ENCODE results near the gene SLC5A10.
A peak's percentile ranks its signal among the peaks of the same experiment; 100 is the strongest.

SLC5A10 gene

DNA sequence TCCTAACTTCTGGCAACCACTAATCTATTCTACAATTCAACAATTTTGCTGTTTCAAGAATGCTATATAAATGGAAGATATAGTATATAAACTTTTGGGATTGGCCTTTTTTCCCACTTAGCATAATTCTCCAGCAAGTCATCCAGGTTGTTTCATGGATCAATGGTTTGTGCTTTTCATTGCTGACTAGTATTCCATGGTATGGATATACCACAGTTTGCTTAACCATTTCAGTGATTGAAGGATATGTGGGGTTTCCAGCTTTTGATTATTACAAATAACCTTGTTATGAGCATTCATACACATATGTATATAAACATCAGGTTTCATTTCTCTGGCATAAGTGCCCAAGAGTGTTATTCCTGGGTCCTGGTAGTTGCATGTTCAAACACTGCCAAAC lies 54.7 kb downstream of the SLC5A10 start:
- no peaks in the 10 kb centered on the region for H3K27me3 Mint-ChIP-seq
- H3K4me1 Mint-ChIP-seq (ENCODE audit: low read depth) = peaks cover 25% of the 10 kb centered on the region
- no peak overlapping the region for H3K4me3 Mint-ChIP-seq
- H3K36me3 Mint-ChIP-seq = no peaks in the 10 kb centered on the region
- H3K27ac Mint-ChIP-seq = peak overlapping the region; percentile 58
- H3K9me3 Mint-ChIP-seq (ENCODE audit: low read depth) = no peaks in the 10 kb centered on the region

DNA sequence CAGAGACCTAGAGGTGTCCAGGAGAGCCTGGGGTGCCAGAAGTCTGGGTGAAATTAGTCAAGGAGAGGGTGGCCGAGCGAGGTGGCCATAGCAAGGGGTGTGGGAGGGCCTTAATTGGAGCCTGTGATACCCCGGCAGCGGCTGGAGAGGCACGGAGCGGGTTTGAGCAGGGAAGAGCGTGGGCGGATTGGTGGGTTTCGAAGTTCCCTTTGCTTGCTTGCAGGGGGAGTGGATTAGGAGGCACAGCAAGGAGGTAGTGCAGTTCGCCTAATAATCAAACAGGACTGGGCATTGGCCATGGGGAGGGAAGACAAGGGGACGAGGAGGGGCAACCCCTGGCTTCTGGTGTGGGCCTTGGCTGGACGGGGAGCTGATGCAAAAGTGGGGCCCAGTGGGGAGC lies 58.0 kb downstream of the SLC5A10 start:
- no peaks in the 10 kb centered on the region for H3K27me3 Mint-ChIP-seq
- H3K4me3 Mint-ChIP-seq = no peak overlapping the region
- no peaks in the 10 kb centered on the region for H3K36me3 Mint-ChIP-seq
- H3K4me1 Mint-ChIP-seq (ENCODE audit: low read depth) = peaks cover 5% of the 10 kb centered on the region
- no peaks in the 10 kb centered on the region for H3K9me3 Mint-ChIP-seq (ENCODE audit: low read depth)
- H3K27ac Mint-ChIP-seq = no peak overlapping the region

DNA sequence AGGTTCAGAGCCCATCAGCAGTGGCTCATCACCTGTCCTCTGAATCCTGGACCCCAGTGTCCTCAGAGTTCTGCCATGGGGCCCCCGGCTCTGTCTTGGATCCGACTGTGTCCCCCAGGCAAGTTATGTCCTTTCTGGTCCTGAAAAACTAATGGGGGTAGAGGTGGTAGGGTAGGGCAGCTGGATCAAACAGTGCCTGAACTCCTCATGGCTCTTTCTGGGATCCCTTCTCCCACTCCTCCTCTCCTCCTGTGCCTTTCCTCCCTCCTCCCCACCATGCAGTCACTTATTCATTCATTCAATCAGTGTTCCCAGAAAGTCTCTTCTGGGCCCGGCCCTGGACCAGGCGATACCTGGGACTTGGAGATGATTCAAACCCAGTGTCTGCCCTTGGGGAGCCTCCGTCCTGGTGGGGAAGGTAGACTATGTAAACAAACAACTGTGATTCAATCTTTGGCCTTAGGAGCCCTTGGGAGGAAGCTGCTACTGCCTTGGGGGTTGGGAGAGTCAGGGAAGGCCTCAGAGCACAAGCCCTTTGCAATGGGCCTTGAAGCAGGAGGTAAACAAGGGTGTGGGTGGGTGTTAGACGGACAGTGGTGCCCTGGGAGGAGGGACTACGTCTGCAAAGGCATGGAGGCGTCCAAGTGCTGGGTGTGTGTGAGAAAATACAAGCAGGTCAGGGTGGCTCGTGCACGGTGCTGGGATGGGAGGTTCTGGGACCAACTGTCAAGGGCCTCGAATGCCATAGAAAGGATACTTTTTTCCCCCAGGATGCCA lies 59.0 kb downstream of the SLC5A10 start:
- Mint-ChIP-seq H3K27me3 (no peaks in the 10 kb centered on the region), H3K4me1 (ENCODE audit: low read depth) (peaks cover 5% of the 10 kb centered on the region), H3K27ac (no peak overlapping the region), H3K36me3 (no peaks in the 10 kb centered on the region), H3K9me3 (ENCODE audit: low read depth) (no peaks in the 10 kb centered on the region), H3K4me3 (no peak overlapping the region)

DNA sequence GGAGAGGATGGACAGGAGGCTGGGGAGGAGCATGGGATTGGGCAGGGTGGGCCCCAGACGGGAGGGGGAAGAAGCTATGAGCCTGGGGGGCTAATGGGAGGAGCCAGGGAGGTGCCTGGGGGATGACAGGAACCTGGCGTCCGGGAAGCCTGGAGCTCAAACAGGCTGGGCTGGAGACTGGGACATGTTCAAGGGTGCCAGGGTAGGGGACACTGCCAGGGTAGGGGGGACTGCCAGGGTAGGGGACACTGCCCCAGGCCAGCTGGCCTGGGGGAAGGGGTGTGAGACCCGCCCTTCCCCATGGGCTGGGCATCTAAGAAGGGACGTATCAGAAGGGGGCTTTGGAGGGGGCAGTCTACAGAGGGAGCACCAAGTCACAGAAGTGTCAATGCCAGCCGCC lies 59.6 kb downstream of the SLC5A10 start:
- no peaks in the 10 kb centered on the region for H3K27me3 Mint-ChIP-seq
- H3K4me1 Mint-ChIP-seq (ENCODE audit: low read depth) = peaks cover 5% of the 10 kb centered on the region
- no peak overlapping the region for H3K4me3 Mint-ChIP-seq
- no peaks in the 10 kb centered on the region for H3K36me3 Mint-ChIP-seq
- H3K9me3 Mint-ChIP-seq (ENCODE audit: low read depth) = no peaks in the 10 kb centered on the region
- H3K27ac Mint-ChIP-seq = no peak overlapping the region

DNA sequence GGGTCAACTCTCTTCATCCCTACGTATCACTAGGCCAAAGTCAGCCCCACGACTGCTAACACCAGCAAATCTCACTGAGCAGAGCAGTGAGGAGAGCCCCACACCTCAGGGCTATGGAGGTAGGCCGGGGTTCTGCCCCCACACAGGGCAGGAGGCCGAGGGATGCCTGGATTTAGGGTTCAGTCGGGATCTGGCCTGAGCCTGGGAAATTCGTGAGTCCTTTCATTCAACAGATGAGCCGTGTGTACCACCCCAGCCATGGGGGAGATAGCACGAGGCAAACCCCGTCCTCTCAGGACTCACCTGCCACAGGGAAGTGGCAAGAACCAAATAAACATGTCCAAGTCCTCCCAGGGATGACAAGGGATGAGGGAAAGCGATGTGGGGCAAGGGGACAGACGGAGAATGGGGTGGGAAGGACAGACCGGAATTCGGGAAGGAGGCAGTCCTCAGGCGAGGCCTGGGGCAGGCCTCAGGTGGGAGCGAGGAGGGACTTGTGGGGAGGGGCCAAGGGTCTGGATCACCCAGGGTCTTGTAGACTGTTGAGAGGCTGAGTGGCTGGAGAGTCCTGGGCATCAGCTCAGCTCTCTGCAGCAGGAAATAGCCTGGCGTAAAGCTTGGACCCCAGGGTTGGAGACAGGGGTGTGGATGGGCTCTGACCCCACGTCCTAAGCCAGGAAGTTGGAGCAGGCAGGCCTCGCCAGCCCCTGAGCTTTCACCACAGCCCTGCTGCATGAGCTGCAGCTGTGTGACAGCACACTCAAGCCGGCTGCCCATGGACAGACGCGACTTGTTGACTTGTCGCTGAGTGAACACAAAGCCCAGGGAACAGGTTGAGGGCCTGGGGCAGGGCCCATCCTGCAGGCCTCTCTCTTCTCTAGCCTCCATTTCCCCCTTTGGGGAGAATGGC lies 60.5 kb downstream of the SLC5A10 start:
- Mint-ChIP-seq H3K27me3 (no peaks in the 10 kb centered on the region), H3K36me3 (no peaks in the 10 kb centered on the region), H3K4me3 (no peak overlapping the region), H3K27ac (peak overlapping the region; percentile 77), H3K9me3 (ENCODE audit: low read depth) (no peaks in the 10 kb centered on the region), H3K4me1 (ENCODE audit: low read depth) (peaks cover 10% of the 10 kb centered on the region)

DNA sequence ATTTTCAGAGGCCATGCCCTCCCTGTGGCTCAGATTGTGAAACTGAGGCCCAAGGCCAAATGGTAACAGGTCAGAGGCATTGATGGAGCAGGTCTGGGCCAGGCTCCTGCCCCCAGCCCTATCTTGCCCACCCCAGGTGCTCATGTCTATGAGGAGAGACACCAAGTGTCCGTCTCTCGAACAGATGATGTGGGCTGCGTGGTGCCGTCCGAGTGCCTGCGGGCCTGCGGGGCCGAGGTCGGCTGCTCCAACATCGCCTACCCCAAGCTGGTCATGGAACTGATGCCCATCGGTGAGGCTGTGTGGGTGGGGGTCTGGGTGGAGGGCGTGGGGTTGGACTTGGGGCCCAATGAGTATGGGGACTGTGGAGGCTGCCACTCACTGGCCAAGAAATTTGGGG lies 61.3 kb downstream of the SLC5A10 start:
- H3K4me3 Mint-ChIP-seq = no peak overlapping the region
- H3K4me1 Mint-ChIP-seq (ENCODE audit: low read depth) = peaks cover 11% of the 10 kb centered on the region
- no peaks in the 10 kb centered on the region for H3K9me3 Mint-ChIP-seq (ENCODE audit: low read depth)
- no peaks in the 10 kb centered on the region for H3K27me3 Mint-ChIP-seq
- H3K27ac Mint-ChIP-seq = no peak overlapping the region
- H3K36me3 Mint-ChIP-seq = no peaks in the 10 kb centered on the region

DNA sequence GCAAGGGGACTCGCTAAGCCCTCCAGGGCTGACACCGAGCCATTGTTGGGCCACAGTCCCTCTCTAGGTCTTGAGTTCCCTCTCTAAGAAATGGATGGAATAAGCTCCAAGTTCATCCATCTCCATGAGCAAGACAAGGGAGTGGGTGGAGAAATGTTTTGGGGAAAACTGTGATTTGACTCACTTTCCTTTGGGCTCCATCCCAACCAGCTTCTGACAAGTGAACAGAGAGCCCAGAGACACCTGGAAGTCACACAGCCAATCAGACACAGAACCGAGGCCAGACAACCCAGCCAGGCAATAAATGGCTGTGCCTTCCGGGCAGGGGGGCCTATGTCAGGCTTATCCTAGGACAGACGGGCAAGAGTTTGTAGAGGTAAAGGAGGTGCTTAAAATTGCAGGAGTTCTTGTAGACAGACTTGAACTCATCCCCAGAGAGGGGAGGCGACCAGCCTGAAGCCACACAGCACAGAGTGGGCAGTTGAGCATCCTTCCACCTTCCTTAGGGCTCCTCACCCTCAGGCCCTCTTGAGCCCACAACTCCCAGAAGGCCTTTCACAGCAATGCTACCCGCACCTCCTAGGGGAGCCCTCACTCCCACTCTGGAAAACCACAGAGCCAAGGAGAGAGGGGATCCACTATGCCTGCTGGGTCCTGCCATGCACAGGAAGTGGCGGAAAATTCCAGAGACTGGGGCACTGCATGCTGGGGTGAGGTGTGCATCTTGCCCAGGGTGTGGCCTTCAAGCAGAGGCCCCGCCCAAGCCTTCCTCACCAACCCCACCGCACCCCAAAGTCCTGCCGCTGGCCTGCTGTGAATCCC lies 62.1 kb downstream of the SLC5A10 start:
- no peak overlapping the region for H3K27ac Mint-ChIP-seq
- no peak overlapping the region for H3K4me3 Mint-ChIP-seq
- no peaks in the 10 kb centered on the region for H3K27me3 Mint-ChIP-seq
- no peaks in the 10 kb centered on the region for H3K9me3 Mint-ChIP-seq (ENCODE audit: low read depth)
- H3K36me3 Mint-ChIP-seq = no peaks in the 10 kb centered on the region
- H3K4me1 Mint-ChIP-seq (ENCODE audit: low read depth) = peaks cover 14% of the 10 kb centered on the region

DNA sequence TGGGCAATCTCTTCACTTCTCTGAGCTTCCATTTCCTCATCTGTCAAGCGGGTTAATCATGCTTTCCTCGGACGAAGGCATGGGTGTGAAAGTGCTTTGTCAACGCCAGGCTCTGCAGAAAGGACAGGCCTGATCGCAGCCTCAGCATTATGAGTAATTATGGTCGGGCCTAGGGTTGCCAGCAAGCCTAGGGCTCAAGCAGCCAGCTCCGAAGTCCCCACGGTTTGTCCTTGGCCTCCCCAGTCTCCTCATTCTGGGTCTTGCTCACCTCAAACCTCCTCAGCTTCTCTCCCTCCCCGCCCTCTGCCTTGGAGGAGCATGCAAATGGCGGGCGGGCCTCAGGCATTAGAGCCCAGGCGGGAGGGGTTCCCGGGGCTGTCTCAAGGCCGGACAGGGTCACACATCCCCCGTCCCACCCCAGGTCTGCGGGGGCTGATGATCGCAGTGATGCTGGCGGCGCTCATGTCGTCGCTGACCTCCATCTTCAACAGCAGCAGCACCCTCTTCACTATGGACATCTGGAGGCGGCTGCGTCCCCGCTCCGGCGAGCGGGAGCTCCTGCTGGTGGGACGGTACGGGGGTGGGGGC lies 62.8 kb downstream of the SLC5A10 start:
- Mint-ChIP-seq H3K27me3 (no peaks in the 10 kb centered on the region), H3K36me3 (no peaks in the 10 kb centered on the region)

DNA sequence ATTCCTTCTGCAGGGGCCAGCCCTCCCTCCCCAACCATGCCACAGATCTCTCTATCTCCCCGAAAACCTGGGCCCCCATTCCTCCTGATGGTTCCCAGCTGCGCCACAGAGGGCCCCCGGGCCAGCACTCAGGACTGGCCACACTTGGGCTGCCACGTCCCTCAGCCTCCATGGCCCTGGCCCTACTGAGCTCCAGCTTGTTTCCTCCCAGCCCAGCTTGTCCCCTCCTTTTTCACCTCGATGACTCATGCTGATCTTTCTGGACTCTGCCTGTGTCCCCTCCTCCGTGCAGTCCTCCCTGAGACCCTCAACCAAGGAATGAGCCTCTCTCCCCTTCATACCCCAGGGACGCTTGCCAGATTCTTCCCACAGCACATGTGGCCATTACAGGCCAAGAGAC lies 63.5 kb downstream of the SLC5A10 start:
- Mint-ChIP-seq H3K27ac (no peak overlapping the region), H3K36me3 (no peaks in the 10 kb centered on the region), H3K27me3 (no peaks in the 10 kb centered on the region), H3K4me1 (ENCODE audit: low read depth) (peaks cover 16% of the 10 kb centered on the region), H3K4me3 (no peak overlapping the region), H3K9me3 (ENCODE audit: low read depth) (no peaks in the 10 kb centered on the region)

More for the DNA sequence above, 62.8 kb downstream of the SLC5A10 start:
- Mint-ChIP-seq H3K27ac (no peak overlapping the region), H3K4me1 (ENCODE audit: low read depth) (peaks cover 16% of the 10 kb centered on the region), H3K9me3 (ENCODE audit: low read depth) (no peaks in the 10 kb centered on the region), H3K4me3 (no peak overlapping the region)

DNA sequence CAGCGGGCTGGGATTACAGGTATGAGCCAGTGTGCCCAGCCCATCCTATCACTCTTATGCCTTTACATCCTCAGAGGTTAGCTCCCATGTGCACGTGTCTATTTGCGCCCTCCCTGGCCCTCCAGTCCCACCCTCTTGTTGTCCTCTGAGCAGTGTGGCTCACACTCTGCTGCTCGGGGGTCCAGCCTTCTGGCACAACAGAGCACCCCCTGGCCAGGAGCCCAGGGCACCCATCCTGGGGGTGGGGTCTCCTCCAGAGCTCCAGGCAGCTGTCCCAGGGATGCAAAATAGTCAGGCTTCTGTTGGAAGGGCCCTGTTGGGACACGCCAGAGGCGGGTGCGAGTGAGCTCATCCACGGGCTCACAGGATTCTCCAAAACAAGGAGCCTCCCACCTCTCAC lies 64.3 kb downstream of the SLC5A10 start:
- Mint-ChIP-seq H3K4me1 (ENCODE audit: low read depth) (peaks cover 17% of the 10 kb centered on the region), H3K9me3 (ENCODE audit: low read depth) (no peaks in the 10 kb centered on the region), H3K4me3 (no peak overlapping the region), H3K27ac (no peak overlapping the region), H3K27me3 (no peaks in the 10 kb centered on the region), H3K36me3 (no peaks in the 10 kb centered on the region)

DNA sequence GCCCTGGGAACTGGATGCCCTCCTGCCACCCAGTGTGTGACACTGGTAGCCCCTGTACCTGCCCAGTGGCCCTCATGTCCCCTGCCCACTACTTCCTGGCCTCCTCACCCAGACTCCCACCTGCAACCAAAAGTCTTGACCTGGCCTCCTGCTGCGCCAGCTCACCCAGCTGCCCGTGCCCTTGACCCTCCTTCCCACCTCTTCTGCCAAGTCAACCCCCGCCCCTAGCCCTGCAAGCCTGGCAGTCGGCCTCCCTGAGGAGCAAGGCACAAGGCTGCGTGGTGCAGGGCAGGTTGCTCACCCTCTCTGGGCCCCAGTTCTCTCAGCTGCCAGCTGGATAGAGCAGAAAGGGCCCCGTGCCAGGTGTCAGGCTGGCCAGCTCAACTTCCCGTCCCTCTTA lies 64.9 kb downstream of the SLC5A10 start:
- Mint-ChIP-seq H3K4me1 (ENCODE audit: low read depth) (peaks cover 17% of the 10 kb centered on the region), H3K27me3 (no peaks in the 10 kb centered on the region), H3K36me3 (no peaks in the 10 kb centered on the region), H3K27ac (no peak overlapping the region), H3K4me3 (no peak overlapping the region), H3K9me3 (ENCODE audit: low read depth) (no peaks in the 10 kb centered on the region)

DNA sequence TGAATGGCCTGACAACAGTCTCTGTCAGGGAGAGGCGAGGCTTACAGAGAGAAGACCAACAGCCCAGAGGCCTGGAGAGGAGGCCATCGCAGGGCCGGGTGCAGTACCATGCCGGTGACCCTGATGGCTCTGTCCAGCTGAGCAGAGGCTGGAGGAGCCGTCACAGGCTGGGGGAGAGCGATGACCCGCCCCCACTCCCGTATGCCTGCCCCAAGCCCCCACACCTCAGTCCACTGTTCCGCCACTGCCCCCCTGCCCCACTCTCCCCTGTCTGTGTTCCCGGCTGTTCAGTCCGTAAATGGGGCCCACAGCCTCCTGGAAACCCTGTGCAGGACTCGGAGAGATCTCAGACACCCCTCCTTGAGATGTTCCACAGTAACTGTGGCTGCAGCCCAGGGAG lies 65.4 kb downstream of the SLC5A10 start:
- H3K4me3 Mint-ChIP-seq = no peak overlapping the region
- no peak overlapping the region for H3K27ac Mint-ChIP-seq
- no peaks in the 10 kb centered on the region for H3K36me3 Mint-ChIP-seq
- no peaks in the 10 kb centered on the region for H3K27me3 Mint-ChIP-seq
- no peaks in the 10 kb centered on the region for H3K9me3 Mint-ChIP-seq (ENCODE audit: low read depth)
- peaks cover 17% of the 10 kb centered on the region for H3K4me1 Mint-ChIP-seq (ENCODE audit: low read depth)

DNA sequence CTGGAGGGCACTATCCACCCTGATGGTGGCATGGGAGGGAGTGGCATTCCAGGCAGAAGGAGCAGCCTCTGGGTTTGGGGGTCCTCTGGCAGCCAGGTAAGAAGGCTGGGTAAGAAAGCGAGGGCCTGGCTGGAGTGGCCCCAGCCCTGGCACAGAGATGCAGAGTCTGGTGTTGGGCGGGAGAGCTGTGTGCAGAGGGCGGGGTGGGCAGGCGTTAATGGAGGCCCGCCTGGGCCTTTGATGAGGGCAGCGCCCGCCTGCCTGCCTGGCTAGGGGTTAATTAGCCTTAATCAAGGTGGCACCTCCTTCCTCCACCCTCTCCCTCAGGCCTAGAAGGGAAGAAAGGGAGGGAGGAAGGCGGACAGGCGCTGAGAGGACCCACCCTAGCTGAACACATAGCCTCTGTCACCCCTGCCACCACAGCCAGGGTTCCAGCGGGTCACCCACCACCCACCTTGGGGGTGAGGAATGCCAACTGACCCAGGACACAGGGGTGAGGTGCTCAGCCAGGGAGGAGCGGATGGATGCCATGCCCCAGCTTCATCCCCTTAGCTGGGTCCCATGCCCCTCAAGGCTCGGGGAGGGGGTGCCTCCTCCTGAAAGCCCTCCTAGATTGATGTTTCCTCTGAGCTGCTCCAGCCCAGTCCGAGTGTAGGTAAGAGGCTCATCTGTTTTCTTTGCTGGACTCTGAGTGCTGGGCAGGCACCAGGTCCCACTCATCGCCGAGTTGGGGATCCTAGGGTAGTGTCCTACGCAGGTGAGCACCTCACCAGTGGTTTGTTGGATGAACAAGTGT lies 66.0 kb downstream of the SLC5A10 start:
- Mint-ChIP-seq H3K27ac (no peak overlapping the region), H3K27me3 (no peaks in the 10 kb centered on the region), H3K4me3 (no peak overlapping the region), H3K9me3 (ENCODE audit: low read depth) (no peaks in the 10 kb centered on the region), H3K4me1 (ENCODE audit: low read depth) (peaks cover 19% of the 10 kb centered on the region), H3K36me3 (no peaks in the 10 kb centered on the region)

DNA sequence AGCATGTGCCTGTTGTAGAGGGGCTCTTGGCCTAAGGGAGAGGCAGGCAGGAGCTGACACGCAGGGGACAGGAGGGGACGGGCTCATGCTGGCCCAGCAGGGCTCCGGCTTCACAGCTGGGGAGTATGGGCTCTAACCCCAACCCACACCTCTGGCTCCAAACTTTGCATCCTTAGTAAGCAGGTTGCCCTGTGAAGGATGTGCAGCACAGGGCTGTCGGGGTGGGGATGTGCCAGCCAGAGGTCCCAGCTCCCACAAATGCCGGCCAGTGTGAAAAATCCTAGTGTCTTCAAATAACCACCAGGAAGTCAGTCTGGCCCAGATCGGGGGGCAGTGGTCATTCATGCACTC lies 66.6 kb downstream of the SLC5A10 start:
- Mint-ChIP-seq H3K36me3 (no peaks in the 10 kb centered on the region), H3K4me3 (no peak overlapping the region), H3K9me3 (ENCODE audit: low read depth) (no peaks in the 10 kb centered on the region), H3K27me3 (no peaks in the 10 kb centered on the region), H3K4me1 (ENCODE audit: low read depth) (peaks cover 20% of the 10 kb centered on the region), H3K27ac (peak overlapping the region; percentile 50)

Measured in activated naive CD8-positive, alpha-beta T cell (primary cell).